Stimulated activated CD8-positive, alpha-beta memory T cell treated with anti-CD3 and anti-CD28 coated beads, Interleukin-4, amount 100 ng/mL, for 48 hours (primary cell): Measurements from ENCODE around the gene ODC1.
"Not testable (repeated sequence)": the region's sequence is repeated elsewhere in the genome, so short reads cannot be mapped to it uniquely, and the experiment has no call there.

Source experiments
- DNase-seq: peaks from one replicate; pipeline ENCODE4 v3.0.0-alpha.2; 2020

Gene ODC1

DNA sequence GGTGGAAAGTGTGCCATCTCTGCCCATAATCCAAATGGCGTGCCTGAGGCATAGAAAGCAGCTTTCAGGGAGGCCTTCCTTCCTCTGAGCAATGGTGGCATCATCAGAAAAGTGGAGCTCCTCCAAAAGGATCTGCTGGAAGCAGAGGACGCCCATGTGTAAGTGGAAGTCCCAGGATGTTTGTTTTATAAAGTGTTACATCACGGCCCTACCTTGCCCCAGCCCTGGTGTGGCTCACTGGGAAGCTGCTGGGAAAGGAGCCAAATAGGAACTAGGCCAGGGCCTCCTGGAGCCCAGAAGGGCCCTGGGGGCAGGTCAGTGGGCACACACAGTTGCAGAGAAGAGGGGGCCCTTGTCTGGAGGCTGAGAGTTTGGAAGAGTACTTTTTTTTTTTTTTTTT lies 4.2 kb upstream of the ODC1 start:
- no peak for DNase-seq

DNA sequence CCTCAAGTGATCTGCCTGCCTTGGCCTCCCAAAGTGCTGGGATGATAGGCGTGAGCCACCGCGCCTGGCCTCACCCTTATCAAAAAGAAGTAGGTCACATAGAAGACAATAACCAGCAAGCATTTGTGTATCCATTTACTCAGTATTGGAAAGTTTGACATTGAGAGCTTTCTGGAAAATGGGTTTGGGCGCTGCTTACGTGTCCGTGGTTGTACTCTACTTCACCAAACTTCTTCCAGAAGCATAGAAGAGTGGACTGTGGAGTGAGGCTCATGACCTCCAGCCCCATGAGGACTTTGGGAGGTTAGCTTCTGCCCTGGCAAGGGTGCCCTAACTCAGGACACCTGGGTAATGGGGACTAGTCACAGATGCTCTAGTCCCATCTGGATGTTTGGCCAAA lies 3.7 kb upstream of the ODC1 start:
- no peak for DNase-seq

DNA sequence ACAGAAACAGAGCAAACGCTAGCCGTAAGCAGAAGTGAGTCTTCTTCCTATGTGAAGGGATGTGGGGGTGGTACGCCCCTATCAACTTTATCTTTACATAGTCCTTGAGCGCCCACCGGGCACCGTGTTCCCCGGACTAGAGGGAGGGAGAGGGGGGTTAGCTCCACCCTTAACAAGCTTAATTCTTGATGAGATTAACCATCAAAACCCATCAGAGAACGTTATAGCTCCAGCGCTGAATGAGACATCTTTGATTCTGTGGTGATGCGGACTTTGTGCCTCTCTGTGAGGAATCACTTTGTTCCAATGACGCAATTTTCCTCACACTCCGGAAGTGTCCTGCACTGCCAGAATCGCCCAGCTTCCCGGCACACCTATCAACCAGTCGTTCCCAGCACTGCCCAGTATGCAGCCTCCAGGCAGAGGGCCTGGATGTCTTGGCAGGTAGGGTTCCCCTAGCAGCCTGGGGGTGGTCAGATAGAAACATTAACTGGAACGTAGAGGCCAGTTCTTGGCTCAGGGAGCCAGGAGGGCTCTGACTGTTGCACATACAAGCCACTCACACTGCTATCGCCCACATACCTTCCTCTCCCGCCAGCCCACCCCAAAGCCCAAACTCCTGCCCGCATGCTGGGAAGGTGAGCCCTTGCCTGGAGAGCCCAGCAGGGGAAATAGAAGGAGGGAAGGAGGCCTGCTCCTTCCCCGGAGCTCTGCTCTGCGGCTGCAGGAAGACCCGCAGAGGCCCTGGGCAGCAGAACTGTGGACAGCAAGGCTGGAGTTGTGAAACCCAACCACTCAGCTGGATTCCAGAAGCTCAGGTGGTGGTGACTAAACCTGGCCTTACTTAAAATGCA lies 1.9 kb upstream of the ODC1 start:
- no peak for DNase-seq

DNA sequence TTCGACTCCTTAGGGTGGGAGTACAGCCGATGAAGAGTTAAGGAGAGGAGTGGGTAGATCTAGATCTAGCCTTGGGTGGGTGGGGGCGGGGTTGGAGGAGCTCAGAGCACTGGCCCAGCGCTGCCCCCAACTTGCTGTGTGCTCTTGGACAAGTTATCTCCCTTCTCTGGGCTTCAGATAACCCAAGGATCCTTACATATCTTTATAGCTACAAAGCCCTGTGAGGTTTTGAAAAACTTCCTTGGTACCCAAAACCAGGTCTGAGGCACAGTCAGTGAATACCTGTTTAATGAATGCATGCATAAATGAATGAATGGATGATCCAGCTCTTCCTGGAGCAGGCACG lies 1.3 kb upstream of the ODC1 start:
- no peak for DNase-seq

DNA sequence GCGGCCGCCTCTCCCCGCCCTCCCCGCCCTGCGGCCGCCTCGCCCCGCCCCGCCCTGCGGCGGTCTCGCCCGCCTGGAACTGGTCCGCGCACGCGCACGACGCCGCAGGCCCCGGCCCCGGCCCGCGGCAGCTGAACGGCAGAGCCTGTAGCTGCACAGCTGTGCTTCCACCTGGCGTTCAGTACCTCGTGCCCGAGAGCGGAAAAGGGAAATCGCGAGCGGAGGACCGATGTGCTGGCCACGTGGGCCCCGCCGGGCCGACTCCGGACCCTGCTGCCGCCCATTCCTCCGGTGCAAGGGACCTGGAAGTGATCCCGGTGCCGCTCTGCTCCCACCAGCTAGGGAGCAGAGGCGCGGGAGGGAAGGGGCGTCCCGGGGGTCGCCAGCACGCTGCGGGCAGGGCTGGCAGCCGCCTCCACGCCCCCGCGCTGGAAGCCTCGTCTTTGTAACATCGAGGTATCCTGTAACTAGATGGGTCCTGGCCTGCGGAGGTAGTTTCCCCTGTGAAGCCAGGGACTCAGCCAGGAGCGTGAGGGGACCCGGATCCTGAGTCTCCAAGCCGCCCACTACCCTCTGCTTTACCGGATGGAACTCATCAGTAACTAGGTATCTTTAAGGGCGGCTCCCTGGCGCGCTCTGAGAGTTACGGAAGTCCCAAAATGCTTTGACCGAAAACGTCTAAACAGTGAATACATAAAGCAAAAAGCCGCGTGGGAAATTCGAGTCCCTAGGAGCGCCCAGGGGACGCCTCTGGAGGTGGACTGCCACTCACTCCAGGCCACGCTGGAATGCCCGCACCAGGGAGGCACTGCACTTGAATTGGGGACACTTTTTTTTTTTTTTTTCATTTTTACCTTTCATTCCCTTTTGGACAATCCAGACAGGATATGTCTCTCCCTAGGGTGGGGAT lies 704 bp upstream of the ODC1 start:
- DNase-seq = peak; percentile 91

DNA sequence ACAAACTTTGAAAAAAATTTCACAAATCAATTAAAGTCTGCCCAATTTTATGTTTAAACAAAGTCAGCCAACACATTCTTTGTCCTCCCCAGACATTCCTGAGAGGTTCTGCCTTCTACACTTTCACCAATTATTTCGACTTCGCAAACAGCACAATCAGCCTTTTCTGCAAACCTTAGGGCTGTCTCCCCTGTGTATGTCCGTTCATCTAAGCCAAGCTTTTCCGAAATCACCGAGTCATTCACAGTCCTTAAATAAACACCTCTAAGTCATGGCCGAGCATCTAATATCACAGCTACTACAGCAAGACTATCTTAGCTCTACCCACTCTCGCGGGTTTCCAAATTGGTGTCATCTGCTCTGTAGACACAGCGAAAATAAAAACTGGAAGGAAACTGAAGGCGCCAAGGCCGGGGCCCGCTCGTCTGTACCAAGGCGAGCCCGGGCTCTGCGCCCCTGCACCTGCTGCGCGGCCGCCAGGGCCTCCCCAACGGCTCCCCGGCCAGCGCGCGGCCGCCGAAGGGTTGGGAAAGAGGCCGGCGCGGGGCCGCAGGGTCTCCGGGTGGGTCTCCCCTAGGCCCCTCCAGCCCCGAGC lies 730 bp downstream of the ODC1 start:
- no peak for DNase-seq

DNA sequence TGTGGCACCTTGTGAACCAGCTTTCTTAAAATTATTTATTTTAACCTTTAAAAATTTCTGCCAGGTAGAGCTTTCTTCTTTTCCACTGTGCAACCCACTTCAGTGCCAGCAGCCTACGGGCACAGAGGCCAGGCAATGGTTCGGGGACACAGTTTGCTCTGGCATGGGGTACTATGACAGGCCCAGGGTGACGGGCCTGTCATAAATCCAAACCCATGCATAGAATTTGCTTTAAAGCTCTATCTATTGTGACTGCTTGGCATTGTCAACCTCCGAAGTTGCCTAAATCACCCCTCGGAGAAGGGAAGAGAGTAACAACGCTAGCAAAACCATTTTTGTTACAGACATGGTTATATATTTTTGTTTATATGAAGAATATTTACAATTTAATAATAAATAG lies 1.5 kb downstream of the ODC1 start:
- DNase-seq = no peak

DNA sequence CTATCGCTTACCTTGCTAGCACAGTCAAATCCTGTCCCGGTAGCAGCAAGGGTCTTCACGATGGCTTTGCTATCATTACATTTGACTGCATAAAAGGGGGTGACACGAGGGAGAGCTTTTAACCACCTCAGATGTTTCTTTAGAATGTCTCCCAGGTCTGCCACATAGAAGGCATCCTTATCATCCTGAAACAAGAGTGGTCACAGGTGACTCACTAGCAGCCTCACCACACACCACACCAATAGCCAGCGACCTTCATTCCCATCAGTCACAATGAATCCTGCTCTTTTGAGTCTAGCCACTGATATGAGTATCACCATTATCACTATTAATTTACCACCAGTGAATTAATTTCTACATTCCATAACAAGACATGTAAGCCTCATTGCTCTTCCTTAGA lies 3.7 kb downstream of the ODC1 start:
- peak; percentile 71 for DNase-seq

DNA sequence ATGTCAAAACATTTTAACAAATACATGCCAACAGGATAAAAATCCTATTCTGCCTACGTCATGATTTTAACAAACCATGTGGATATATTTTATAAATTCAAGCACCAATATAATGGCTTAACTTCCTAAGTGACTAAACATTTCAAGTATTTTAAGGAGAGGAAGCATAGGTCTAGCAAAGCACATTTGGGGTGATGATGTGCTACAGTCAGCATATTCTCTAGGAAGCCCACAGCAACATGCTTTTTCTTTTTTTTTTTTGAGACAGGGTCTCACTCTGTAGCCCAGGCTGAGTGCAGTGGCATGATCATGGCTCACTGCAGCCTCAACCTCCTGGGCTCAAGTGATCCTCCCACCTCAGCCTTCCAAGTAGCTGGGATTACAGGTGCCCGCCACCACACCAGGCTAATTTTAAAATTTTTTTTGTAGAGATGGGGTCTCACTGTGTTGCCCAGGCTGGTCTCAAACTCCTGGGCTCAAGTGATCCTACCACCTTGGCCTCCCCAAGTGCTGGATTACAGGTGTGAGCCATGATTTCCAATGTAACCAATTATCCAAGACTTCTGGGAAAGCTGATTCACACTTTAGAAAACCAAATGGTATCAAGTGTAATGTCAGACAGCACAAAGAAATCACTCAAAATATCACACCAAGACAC lies 5.5 kb downstream of the ODC1 start:
- DNase-seq = not testable (repeated sequence)

DNA sequence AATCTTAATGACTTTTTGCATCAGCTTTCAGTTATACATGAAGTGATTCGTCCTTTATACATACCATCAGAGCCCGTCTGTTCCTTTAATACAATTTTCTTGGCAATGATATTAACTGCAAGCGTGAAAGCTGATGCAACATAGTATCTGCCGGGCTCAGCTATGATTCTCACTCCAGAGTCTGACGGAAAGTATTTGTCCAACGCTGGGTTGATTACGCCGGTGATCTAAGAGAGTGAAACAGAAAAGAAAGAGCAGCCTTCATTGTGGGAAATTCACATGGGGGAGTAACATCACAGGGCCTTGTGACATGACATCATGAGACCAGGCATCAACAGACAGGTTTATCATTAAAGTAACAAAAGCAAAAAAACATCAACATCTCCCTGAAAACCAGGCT lies 6.2 kb downstream of the ODC1 start:
- DNase-seq = no peak

DNA sequence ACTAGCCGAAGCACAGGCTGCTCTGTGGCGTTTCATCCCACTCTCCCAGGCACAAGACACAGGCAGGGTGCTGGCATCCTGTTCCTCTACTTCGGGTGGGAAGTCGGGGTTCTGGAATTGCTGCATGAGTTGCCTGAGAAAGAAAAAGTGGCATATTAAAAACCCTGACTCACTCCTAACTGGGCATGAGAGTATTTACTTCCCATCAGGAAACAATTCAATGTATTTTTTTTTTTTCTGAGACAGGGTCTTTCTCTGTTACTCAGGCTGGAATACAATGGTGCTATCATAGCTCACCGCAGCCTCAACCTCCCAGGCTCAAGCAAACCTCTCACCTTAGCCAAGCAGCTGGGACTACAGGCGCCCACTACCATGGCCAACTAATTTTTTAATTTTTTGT lies 7.4 kb downstream of the ODC1 start:
- no peak for DNase-seq

DNA sequence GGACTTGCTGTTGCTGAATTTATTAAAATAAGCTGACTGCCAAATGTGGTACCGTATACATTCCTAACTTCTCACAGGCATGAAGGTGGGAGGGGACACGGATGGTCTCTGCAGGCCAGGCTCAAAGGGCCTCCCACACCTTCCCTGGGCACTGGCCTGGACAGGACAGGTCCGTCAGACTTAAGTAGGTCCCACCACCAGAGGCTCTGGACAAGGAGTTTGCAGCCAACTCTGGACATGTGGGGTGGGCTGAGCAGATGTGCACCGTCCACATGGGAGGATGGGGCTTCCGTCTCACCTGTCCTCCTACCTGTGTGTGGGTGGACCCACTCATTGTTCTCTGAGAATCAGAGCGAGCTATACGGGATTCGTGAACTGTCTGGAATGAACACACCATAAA lies 8.2 kb downstream of the ODC1 start:
- DNase-seq = no peak

DNA sequence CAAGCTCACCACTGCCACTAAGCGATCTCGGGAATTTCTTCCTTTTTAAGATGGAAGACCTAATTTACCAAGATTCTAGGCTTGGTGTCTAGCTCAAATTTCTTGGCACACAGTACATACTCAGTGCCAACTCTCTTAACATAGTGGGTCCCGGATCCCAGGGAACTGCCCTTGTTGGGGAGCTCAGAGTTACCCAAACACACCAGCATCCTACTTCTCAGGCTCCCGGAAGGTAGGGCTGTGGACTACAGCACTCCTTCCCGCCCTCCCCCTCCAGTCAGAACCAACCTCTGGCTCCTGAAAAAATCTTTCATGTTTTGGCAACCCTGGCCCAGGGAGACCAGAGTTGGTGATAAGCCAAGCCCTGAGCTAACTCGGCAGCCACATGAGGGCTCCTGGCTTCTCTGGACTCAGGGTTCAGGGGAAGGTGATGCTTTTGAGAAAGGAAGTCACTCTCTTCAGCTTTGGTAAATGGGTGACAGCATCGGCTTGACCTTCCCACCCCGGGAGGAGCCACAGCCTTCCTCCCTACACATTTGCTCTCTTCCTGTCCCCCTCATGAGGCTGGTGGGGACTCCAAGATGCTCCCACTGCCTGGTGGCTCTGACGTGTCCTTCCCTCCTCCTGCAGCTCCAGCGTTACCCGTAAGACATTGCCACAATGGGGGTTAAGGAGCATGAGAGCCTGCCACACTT lies 8.8 kb downstream of the ODC1 start:
- DNase-seq = no peak

DNA sequence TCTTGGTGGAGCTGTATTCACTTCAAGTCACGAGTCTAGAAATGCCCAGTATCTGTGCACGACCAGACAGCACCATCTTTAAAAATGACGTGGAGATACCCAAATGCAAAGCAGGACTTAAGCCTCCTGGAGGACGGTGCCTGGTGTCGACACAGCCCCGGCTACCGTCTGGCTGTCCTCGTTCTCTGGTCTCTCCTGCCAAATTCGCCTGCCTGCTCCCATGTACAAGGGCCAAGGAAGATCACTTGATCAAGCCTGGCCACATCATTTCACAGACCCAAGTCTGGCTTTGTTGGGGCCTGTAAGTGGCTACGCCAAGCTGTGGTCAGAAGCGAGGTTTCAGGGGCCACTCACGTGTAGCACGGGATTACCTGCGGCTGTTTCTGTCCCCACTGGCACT lies 9.4 kb downstream of the ODC1 start:
- no peak for DNase-seq

DNA sequence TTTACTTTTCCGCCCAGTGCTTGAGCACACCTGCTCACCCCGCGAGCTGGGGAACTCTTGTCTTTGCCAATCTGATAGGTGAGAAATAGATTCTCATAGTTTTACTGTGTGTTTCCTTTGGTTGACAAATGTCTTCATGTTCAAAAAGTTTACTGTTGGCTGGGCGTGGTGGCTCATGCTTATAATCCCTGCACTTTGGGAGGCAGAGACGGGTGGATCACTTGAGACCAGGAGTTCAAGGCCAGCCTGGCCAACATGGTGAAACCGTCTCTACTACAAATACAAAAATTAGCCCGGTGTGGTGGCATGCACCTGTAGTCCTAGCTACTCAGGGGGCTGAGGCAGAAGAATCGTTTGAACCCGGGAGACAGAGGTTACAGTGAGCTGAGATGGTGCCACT lies 10.3 kb downstream of the ODC1 start:
- no peak for DNase-seq

DNA sequence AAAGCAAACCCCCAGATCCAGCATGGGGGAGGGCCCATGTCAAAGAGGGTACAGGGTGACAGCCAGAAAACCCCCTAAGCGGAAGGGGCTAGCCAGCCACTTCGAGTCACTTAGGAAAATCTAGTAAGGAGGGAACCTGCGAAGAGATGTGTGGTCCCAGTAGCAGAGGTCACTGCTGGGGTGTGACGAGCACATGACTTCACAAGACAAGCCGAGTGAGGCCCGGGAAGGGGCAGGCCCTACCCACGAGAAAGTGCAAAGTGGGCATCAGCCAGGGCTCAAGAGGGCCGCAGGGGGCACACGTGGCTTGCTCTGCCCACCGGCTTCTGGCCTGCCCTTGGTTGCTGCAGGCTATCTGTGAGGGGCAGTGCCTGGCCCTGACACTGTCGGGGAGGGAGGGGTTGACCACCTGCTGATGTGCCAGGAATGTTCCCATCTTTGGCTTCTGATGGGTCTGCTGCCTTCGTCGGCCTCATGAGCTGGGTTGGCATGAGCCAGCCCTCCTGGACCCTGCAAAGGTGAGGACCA lies 11.5 kb downstream of the ODC1 start:
- no peak for DNase-seq

DNA sequence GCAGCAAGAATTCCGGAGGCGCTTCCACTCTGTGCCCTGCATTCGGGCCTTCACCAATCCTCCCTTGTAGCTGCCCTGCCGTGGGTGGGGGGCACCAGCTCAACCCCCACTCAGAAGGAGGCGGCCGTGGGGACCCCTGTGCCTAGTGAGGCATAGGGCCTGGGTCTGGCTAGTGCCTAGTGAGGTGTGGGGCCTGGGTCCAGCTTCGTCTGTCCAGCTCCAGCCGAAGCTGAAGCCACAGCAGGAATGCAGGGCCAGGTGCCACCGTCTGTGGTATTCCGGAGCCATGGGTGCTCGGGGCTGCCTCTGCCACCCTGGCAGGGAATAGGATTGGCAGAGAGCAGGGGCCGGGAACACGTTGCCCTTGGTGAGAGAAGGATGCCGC lies 12.3 kb downstream of the ODC1 start:
- no peak for DNase-seq

DNA sequence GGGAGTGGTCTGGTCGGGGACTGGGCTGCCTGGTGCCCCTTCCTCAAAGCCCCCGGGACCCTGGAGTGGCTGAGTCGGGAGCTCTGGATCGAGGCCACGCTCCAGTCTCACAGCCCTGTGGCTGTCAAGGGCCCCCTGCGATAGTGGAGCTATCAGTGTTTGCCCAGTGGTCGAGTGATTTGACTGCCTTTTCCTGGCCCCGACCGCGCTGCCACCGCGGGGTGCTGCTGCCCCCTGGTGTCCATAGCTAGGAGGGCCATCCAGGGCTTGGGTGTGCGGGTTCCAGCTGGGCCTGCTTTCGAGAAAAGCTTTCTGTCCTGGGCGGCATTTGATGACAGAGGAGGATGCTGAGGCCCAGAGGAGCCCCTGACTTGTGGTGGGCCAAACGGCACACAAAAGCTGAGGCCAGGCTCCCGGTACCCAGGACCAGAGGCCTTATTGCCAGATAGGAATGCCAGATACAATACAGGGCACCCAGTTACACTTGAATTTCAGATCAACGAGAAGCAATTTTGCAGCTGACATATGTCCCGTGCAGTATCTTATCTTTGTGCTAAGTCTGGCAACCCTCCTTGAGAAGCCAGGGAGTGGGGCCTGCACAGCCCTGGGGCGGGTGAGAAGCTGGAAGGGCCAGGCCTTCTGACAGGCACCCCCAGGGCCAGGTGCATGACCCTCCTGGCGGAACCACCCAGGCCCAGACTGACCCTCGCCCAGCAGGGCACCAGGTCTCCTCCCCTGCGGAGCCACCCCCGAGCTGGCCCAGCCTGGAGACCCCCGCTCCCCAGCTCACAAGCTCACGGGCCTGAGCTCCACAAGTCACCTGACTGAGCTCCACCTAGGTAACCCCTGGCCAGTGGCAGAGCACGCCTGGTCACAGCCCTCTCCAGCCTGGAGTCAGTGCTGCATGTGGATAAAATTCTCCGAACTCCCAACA lies 13.0 kb downstream of the ODC1 start:
- peak; percentile 90 for DNase-seq

DNA sequence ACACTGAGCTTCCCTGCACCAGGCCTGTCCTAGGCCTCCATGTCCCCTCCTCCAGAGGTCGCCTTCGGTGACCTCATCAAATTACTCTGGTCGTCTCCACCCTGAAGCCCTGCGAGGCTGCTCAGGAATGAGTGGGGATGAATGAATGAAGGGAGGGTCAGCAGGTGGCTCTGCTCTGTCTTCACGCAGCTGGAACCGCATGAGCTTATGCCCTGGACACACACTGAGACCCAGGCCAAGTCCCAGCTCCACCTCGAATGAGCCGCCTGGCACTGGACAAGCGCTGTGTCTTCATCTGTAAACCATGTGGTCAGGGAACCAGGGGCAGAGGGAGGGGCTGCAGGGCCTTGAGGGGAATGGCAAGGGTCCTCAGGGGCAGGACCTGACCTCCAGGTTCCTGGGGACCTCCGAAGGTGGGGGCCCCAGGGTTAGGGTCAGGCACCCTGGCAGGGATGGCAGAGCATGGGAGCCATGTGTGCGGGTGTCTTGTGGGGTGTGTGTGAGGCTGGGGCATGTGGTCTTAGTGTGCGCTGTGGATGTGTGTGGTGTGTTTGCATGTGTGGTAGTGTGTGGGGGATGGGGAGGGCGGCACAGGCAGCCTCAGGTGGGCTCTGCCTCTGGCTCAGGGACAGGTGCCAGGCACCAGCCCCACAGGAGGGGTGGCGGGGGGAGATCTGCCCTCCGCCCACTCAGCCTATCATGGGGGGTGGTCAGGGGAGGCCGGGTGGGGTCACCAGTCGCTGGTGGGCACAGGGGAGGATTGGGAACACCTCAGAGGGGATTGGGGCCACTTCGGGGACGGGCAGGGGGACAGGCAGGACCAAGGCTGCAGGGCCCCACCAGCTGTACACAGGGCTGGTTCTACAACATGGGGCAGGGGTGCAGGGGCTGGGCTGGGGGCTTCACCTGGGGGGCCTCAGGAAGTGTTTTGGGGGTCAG lies 13.9 kb downstream of the ODC1 start:
- DNase-seq = no peak
